Thyroid gland (tissue), 4 donors: ENCODE data around the gene LRRC28.

Experiments
- POLR2A ChIP-seq, 2 donors: fragments of 450-650 bp; IDR thresholded peaks; one replicate each; pipeline ENCODE4 v1.6.1; 2017; ENCODE audit warnings: antibody characterized with exemption in 2 of 2, mild to moderate bottlenecking in 2 of 2, moderate library complexity in 1 of 2
- TF ChIP-seq, protein P1 (sequence below), 6 experiments: fragments of 200-600 bp in 3 of 6; fragments of 450-650 bp in 3 of 6; sonication (generic) in 3 of 6; IDR thresholded peaks; one replicate each; pipeline ENCODE4 v1.5.1; 2016 to 2019; ENCODE audit warnings: antibody characterized with exemption in 6 of 6, mild to moderate bottlenecking in 2 of 6, inconsistent platforms in 1 of 6, moderate library complexity in 1 of 6

DNA sequence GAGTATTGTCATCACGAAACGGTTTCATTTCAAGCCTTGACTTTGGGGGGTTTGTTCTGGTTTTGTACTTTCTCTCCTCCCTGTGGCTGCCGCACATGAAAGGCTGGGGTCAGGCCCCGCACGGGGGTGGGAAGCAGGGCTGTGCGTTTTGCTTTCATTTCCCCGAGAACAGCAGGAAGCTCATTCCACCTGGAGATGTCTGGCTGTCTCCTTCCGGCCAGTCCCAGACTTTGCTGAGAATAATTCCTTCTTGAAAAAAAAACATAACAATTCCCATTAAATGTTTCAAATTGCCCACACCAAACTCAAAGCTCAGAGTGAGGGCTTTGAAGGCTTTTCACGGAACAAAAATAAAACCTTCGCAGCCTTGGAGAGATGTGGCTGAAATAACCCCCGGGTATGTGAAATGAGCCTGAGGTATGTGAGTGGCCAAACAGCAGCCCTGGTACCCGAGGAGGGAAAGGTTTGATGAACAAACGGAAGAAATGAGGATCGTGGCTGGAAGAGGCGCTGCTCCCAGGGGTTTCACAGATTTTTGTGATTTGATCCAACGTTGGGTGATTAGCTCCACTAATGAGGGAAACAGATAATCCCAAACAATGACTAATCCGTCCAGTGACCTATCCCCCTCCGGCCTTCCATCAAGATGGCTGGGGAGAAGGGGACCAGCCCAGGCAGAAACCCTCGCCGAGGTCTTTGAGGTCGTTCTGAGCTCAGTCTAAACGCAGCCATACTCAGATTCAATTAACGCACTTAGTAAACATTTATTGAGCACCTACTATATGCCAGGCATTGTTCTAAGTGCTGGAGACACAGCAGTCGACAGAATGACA lies 187.6 kb downstream of the LRRC28 start:
- no peak for TF ChIP-seq POLR2A (IDR thresholded peaks at IDR 0.05)
- TF ChIP-seq, protein P1, sequence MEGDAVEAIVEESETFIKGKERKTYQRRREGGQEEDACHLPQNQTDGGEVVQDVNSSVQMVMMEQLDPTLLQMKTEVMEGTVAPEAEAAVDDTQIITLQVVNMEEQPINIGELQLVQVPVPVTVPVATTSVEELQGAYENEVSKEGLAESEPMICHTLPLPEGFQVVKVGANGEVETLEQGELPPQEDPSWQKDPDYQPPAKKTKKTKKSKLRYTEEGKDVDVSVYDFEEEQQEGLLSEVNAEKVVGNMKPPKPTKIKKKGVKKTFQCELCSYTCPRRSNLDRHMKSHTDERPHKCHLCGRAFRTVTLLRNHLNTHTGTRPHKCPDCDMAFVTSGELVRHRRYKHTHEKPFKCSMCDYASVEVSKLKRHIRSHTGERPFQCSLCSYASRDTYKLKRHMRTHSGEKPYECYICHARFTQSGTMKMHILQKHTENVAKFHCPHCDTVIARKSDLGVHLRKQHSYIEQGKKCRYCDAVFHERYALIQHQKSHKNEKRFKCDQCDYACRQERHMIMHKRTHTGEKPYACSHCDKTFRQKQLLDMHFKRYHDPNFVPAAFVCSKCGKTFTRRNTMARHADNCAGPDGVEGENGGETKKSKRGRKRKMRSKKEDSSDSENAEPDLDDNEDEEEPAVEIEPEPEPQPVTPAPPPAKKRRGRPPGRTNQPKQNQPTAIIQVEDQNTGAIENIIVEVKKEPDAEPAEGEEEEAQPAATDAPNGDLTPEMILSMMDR (IDR thresholded peaks at IDR 0.05): no peak
